Hippocampal formation (tissue), 2 donors: ENCODE data around the gene ARHGAP10.
"Not testable (repeated sequence)": the region's sequence is repeated elsewhere in the genome, so short reads cannot be mapped to it uniquely, and the experiment has no call there.

ENCODE experiments used
- DNase-seq, 2 donors: peaks; one replicate each; lab custom pipeline; 2025; lab: John Stamatoyannopoulos, UW

ARHGAP10 gene

DNA sequence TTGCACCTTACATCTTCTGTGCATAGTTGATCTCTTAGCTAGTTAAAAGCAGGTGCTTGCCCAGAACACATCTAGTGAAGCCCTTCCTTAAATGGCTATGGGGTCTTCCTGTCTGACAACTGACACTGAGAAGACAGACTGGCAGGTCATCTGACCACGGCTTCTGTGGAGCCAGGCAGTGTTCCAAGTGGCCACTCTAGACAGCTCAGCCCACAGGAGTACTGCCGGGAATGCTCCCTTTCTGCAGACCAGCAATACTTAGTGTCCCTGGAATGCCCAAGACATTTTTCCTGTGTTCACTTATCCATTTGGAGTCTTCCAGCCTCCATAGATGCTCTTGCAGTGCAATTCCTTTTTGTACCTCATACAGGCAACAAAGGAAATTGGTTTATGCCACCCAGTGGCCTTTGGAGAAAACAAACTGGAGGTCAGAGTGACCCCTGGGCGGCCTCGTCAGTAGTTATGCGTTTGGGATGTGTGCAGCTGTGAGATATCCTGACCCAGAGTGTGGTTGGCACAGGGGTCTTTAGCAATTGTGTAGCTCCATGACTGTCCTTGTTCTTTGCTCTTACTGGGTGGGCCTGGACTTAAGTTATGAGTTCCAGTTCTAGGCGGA, 335.5 kb downstream of the ARHGAP10 start:
- no peak for DNase-seq

DNA sequence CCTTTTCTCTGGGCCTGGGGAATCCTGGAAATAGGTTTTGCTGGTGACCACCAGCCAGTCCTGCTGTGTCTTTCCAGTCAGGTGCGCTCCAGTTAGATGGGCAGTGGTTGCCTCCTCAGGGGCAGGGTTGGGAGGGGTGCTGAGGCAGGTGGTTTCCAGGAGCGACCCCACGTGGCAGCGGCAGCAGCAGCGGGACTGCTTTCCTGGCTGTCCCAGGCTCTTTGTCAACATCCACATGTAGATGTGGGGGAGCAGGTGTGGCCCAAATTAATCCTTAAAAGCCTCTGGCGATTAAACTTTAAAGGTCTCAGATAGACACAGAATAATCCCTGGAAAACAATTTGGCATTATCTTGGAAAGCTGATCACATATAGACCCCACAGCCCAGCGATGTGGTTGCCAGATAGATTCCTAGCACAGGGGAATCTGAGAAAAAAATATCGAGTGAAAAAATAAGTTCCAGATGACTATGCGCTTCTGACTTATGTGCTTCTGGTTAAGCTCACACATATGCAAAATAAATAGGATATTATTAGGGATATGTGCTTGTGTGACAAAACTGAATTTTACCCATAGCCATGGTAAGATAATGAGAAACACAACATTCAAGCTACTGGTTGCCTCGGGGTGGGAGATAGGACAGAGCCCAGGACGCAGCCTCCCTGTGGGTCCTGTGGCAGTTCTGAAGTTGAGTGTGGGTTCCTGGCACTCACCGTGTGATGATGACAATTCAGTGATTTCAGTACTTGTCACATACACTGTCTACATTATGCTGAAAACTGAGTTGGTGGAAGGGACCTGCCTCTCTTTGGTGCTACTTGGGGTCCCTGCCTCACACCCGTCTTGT, 336.4 kb downstream of the ARHGAP10 start:
- DNase-seq = no peak

DNA sequence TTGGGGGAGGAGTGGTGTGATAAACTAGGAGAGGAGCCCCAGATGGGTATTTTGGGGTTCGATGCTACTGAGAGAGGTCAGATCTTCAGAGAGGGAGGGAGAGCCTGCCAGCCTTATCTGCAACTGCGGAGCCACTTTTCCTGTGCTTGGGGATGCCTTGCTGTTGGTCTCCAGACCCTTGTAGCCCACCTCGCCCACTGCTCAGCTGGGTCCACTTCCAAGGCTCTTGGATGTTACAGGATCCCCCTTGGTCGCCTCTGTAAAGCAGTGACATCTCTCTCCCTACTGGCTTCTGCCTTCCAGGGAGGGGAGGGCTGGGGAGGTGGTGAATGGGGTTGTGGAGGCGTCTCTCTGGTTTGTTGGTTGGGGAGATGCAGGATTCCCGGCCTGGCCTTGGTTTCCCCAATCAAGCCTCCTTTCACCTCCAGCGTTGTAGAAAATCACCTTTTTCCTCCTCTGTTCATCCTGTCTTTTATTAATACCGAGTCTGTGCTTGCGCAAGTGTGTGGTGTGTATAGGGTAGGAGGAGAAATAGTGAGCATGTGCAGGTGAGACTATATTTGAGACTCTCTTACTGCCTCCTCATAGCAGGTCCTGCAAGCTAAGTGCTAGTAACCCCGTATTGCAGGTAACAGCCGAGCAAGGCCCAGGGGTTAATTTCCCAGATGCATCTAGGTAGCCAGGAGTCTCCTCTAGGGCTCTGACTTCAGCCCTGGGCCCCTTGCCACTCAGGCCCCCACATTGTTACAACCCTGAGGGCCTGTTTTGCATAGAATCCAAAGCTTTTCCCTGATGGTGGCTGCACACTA, 337.4 kb downstream of the ARHGAP10 start:
- no peak for DNase-seq

DNA sequence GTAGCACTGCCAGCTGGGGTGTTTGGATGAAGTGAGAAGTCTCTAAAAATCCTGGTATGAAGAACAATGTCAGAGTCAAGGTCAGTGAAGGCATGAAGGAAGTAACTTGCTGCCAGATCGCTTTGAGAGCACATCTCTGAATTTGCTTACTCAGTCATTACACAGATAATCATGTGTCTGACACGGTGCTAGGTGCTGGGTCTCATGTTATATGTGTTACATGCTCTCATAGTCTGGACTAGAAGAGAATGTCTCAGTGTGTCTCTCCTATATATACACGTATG, 337.9 kb downstream of the ARHGAP10 start:
- no peak for DNase-seq

DNA sequence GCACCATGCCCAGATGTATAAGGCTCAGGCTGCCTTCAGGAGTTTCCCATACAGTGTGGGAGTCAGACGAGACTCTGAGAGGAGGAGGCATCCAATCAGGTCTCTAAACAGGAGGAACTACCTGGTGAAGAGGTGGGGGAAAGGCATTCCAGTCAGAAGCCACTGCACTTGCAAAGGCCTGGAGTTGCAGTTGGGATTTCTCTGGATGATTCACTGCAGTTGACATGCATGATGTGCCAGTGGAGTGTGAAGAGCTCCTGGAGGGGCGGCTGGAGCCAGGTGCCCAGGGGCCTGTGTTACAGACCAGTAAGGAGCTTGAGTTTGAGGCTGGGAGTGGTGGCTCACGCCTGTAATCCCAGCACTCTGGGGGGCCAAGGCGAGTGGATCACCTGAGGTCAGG, 339.1 kb downstream of the ARHGAP10 start:
- DNase-seq = no peak

DNA sequence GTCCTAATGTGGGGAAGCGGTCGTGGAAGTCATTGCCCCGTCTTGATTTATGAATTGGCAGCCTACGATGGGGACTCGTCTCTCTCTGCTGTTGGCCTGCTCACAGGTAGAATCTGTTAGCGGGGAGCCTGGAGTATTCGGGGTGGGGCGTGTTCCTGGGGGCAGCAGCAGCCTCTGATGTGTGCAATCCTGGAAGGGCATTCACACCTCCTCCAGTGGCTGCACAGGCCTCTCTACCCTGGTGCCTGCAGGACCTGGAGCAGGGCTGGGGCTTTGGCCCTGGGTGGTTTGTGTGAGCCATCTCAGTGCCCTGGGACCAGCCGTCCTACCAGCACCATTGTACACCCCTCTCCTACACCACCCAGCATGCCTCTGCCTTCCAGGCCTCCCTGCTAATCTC, 340.9 kb downstream of the ARHGAP10 start:
- no peak for DNase-seq

DNA sequence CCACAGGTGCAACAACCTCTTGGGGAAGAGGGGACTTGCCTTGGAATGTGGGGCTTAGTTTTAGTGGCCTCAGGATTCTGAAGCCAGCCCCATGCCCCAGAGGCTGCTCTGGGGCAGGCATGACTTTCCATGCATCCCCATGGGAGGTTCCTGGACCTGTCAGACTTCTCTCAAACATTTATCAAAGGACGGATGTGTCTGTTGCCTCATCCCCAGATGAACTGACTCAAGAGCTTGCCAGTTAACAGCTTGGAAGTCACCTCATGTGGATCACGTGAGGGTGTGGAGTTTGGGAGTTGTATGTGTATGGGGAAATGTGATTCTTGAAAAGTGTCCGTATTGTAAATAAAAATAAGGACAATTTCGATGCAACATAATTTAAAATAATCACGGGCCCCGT, 341.5 kb downstream of the ARHGAP10 start:
- DNase-seq = no peak

DNA sequence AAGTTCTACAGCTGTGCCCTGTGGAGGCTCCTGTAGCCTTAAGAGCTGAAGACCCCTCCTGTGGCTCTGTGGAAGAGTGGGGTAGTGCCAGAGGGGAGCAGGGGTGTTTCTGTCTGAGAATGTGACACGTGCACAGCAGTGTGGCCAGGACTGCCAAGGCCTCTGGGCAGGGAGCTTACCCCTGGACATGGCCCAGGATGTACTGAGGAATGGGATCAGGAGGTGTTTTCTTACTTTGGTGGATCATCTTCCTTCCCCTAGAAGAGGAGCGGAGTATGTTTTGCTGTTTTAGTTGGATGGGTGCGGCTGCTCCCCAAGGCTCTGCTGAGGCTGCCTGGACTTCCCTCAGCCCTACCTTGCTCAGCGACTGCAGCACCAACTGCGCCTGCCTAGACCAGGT, 342.6 kb downstream of the ARHGAP10 start:
- no peak for DNase-seq

DNA sequence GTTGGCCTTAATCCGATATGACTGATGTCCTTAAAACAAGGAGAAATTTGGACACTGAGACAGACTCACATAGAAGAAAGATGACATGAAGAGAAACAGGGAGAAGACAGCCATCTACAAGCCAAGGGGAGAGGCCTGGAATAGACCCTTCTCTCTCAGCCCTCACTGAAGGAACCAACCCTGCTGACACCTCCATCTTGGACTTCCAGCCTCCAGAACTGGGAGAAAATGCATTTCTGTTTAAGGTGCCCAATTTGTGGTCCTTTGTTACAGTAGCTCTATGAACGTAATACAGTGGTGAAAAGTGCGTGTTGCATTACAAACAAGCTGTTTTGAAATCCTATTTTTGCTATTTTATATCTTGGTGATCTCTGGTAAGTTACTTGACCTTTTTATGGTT, 343.6 kb downstream of the ARHGAP10 start:
- no peak for DNase-seq

DNA sequence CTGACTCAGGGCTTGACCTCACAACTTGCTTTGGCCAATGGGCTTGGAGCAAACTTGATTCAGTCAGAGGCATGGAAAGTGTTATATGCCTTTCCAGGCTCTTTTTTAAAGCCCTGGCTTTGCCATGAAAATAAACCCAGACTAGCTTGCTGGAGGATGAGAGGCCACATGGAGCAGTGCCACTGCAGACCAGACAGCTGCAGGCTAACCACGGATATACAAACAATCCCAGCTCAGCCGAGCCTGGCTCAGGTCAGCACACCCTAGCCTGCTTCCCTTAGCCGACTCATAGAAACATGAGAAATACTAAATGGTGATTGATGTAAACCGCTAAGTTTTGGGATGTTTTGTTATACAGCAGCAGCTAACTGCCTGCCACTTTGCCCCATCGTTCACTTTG, 345.1 kb downstream of the ARHGAP10 start:
- no peak for DNase-seq

DNA sequence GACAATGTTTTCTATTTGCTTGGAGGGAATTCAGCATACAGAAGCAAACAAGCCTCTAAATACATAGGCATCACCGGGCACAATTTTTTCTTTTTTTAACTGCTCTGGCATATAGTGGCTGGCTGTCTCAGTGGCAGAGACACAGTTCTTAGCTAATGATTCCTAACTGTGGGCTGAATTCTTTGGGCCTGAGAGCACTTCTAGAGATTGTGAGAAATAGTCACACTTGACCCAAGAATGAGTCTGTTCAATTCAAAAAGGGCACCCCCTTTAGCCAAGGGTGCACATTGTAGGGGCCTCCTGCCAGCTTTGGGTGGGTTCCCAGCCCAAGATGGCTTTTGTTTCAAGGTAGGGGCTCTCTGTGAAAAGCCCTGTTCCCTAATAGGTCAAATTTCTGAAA, 345.7 kb downstream of the ARHGAP10 start:
- DNase-seq = no peak

DNA sequence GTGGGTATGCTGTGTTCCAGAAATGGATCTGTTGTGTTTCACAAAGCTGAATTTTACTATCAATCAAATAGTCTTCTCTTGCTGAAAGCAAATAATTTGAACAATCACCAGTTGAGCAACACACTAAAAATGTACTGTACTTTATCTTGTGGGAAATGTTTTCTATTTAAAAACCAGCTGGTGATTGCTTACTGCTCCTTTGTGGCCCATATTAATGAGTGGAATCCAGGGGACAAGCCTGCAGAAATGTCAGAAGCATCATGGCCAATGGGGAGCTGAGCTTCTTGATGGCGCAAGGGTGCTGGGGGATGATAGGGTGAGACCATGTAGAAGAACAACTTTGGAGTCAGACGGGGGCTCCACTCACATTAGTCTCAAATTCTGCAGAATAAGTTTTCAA, 346.2 kb downstream of the ARHGAP10 start:
- no peak for DNase-seq

DNA sequence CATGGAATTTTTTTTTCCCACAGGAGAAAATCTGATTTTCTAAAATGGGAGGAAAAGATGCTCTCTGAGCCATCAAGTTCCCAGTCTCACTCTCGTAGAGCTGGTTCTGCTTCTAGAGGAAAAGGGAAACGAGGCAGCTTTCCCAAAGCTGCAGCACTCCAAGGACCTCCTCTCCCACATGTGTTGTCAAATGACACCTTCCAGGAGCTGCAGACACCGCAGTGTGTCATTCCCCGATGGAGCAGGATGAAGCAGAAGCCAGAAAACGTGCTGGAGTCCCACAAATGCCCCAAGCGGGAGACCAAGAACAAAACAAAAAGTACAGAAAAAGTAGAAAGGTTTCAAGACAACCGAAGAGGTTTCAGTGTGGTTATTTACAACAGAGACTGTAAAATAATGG, 348.1 kb downstream of the ARHGAP10 start:
- no peak for DNase-seq

DNA sequence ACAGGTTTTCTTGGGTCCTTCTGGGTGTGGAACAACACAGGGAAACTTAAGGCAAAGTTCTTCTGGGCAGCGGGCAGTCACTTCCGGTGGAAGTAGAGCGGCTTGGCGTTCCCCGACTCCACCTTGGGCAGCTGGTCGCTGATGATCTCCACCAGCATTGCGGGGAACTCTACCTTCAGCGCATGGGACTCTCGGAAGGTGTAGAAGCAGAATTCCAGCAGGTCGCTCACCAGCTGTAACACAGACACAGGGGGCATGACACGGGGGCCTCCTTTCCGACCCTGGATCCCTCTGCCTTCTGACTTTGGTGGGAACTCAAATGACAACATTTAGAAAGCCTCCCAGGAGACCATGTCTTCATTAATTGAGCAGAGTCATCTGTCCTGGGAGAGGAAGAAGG, 349.4 kb downstream of the ARHGAP10 start:
- no peak for DNase-seq

DNA sequence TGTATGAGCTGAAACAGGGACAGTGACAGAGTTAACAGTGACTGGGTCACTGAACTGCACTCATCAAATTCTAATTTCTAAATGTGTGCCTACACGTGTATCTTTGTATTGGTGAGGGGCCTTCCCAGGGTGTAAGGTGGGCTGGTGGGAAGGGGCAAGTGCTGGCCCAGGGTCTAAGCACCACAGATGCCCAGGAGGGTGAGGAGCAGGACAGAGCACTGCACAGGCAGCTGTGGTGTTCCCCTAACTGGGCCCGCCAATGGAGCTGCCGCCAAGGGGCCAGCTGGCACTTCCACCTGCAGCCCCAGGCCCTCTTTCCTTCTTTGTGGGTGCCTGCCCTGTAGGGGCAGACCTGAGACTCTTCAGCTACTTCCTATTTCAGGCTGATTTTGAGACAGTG, 349.9 kb downstream of the ARHGAP10 start:
- no peak for DNase-seq

DNA sequence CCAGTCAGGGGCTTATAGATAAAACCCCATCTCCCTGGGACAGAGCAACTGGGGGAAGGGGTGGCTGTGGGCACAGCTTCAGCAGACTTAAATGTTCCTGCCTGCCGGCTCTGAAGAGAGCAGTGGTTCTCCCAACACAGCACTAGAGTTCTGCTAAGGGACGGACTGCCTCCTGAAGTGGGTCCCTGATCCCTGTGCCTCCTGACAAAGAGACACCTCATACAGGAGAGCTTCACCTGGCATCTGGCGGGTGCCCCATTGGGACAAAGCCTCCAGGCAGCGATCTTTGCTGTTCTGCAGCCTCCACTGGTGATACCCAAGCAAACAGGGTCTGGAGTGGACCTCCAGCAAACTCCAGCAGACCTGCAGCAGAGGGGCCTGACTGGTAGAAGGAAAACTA, 351.2 kb downstream of the ARHGAP10 start:
- not testable (repeated sequence) for DNase-seq

DNA sequence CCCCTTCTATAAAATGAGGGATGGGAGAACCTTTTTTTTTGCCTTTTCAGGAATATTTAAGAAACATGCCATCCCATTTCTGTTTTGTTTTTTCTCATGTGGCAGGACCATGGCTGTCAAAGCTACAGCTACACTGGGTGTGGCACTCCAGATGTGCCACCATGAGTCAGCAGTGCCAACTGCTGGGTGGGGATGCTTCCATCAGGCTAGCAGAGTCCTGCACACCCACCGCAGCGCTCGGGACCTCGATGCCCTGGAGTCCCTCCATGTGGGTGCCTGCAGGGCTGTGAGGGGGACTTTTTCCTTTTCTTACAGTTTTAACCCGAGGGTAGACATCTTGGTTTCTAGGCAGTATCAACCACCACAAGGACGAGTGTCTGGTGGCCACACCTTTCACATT, 357.7 kb downstream of the ARHGAP10 start:
- DNase-seq = no peak

DNA sequence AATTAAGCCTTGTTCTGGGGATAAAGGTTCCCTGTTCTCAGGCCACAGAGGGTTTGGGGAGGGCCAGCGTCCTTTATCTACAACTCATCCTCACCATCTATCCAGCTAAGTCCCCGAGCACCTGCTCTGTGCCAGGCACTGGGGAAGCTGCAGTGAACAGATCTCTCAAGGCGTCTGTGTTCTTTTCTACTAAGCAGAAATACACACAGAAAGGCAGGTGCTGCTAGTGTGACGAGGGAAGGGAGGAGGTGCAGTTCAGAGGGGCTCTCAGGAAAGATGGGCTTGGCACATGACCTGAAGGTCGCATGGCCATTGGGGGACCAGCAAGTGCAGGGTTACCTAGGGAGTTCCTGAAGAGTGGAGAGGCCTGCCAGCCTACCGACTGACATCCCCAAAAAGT, 358.1 kb downstream of the ARHGAP10 start:
- DNase-seq = no peak

DNA sequence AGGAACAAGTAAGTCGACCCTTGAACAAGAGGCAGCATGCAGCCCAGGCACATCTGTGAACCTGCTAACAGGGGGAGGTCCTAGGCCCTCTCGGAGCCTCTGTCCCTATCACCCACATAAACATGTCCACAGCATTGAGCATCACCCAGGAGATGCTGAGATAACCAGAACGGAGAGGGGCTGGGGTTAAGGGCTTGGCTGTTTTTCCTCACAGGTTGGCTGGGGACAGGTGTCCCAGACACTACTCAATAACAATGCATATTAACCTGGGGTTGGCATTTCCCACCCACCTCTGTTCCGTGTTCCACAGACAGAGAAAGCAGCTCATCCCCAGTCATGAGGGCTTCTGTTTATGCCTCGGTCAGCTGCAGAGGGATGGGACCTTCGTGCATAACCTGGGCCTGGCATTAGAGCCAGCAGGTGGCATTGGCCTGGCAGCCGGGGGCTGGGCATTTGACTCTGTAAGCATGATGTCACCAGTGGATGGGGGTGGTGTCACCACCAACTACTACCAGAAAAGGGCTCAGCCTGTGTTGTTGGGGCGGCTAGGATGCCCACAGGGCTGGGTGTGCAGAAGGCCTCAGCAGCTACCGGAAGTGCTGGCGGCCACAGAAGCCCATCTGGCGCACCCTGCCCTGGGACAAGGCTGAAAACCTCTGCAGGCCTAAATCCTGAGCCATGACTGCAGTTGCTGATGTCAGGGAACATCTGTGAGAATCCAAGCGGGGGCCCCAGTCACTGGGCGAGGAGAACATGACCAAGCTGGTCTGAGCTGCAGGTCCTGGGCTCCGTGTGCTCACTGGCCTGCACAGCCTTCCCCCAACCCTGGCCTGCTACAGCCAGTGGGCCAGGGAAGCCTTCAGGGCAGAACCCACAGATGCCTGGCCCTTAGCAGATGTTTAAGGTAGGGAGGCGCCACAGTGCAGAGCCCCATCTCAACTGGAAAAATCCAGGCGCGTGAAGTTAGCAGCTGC, 358.9 kb downstream of the ARHGAP10 start:
- no peak for DNase-seq

DNA sequence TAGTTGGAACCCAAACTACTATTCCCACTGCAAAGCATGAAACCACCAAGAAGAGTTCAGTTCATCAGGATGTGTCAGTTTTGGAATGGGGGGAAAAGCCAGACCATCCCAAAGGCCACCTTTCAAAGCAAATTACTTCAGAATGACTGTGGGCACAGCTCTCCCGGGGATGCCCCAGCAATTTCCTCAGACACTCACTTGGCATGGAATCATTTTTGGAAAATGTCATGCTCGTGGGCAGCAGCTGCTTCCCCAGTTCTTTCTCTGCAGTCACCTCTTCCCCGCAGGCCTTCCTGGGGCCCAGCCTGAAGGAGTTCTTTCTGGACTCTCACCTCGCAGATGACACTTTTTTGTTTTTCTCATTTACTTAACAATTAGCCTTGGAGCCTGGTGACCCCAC, 360.0 kb downstream of the ARHGAP10 start:
- no peak for DNase-seq

DNA sequence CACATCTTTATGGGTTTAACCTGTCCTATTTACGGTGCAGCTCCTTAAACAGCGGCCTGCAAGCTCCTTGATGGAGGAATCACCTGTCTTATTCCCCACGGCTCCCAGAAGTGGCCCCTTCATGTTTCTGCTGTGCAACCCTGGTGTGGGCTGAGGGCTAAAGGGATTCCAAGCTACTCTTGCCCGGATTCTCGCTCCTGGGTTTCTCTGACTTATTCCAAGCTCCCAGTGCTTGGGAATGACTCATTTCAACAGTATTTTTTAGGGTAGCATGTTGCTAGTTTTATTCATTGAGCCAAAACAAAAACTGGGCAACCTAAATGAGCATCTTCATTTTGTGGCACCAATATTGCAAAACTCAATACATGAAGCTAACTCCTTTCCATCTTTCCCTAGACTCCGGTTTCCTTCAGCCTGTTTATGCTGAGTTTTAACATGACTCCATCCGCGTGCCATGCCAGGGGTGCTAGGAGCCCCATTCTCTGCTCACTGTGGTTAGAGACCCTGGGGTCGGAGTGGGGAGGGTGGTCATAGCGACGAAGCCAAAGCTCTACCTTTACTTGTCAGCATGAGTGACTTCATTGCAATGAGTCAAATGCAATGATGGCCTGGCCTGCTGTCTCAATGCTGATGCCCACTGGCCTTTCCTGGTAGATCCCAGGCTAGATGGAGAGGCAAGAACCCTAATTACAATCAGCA, 360.6 kb downstream of the ARHGAP10 start:
- no peak for DNase-seq
